ENCODE measurements around the gene PDE4D.

PDE4D gene

GRCh38 chr5:59234236-59234635 is 659.3 kb downstream of the PDE4D start:
- H3K9me3 Mint-ChIP-seq, result no peaks in the 10 kb centered on the region
- no peaks in the 10 kb centered on the region for H3K36me3 Mint-ChIP-seq
- H3K4me1 Mint-ChIP-seq, result peaks cover 13% of the 10 kb centered on the region
- no peak overlapping the region for H3K4me3 Mint-ChIP-seq
- H3K27ac Mint-ChIP-seq, result no peak overlapping the region
- H3K27me3 Mint-ChIP-seq, result peaks cover 8% of the 10 kb centered on the region

- no peak overlapping the region for H3K4me3 Mint-ChIP-seq
- H3K9me3 Mint-ChIP-seq, result no peaks in the 10 kb centered on the region
- no peak overlapping the region for H3K27ac Mint-ChIP-seq
- no peaks in the 10 kb centered on the region for H3K36me3 Mint-ChIP-seq
- no peaks in the 10 kb centered on the region for H3K4me1 Mint-ChIP-seq
- peaks cover 6% of the 10 kb centered on the region for H3K27me3 Mint-ChIP-seq
Observed at GRCh38 chr5:59231221-59231931, 662.1 kb downstream of the PDE4D start.

GRCh38 chr5:59222687-59223511 is 670.6 kb downstream of the PDE4D start:
- H3K27ac Mint-ChIP-seq, result no peak overlapping the region
- no peaks in the 10 kb centered on the region for H3K4me1 Mint-ChIP-seq
- H3K36me3 Mint-ChIP-seq, result no peaks in the 10 kb centered on the region
- H3K27me3 Mint-ChIP-seq, result peaks cover 1% of the 10 kb centered on the region
- H3K4me3 Mint-ChIP-seq, result no peak overlapping the region
- no peaks in the 10 kb centered on the region for H3K9me3 Mint-ChIP-seq

GRCh38 chr5:59221769-59222168 is 671.8 kb downstream of the PDE4D start:
- Mint-ChIP-seq H3K4me3 (no peak overlapping the region), H3K4me1 (no peaks in the 10 kb centered on the region), H3K27ac (no peak overlapping the region), H3K9me3 (no peaks in the 10 kb centered on the region), H3K36me3 (no peaks in the 10 kb centered on the region), H3K27me3 (no peaks in the 10 kb centered on the region)

DNA sequence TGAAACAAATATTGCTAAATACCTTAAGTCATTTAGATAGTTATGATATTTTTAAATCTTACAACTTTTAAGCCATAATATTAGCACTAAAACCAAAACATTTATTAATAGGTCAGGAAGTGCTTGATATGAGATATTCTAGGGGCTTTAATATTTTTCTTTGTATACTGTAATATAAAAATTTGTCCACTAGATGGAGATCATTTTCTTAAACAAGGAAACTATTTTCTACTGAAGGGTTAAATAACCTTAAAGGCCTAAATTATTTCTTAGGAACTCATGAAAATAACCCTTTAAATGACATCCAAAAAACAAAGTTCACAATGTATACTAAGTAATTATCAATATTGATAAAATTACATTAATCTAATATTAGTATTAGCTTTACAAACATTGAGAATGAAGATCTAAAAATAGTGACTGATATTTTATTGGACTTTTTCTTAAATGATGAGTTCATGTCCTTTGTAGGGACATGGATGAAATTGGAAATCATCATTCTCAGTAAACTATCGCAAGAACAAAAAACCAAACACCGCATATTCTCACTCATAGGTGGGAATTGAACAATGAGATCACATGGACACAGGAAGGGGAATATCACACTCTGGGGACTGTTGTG is 675.0 kb downstream of the PDE4D start:
- no peak overlapping the region for H3K4me3 Mint-ChIP-seq
- H3K27me3 Mint-ChIP-seq, result peaks cover 11% of the 10 kb centered on the region
- H3K4me1 Mint-ChIP-seq, result no peaks in the 10 kb centered on the region
- no peaks in the 10 kb centered on the region for H3K9me3 Mint-ChIP-seq
- H3K27ac Mint-ChIP-seq, result no peak overlapping the region
- H3K36me3 Mint-ChIP-seq, result no peaks in the 10 kb centered on the region

GRCh38 chr5:59216841-59217240 is 676.7 kb downstream of the PDE4D start:
- Mint-ChIP-seq H3K27ac (no peak overlapping the region), H3K36me3 (no peaks in the 10 kb centered on the region), H3K27me3 (peaks cover 13% of the 10 kb centered on the region), H3K9me3 (no peaks in the 10 kb centered on the region), H3K4me1 (no peaks in the 10 kb centered on the region), H3K4me3 (no peak overlapping the region)

- no peak overlapping the region for H3K27ac Mint-ChIP-seq
- H3K4me1 Mint-ChIP-seq, result no peaks in the 10 kb centered on the region
- no peaks in the 10 kb centered on the region for H3K9me3 Mint-ChIP-seq
- H3K4me3 Mint-ChIP-seq, result no peak overlapping the region
- no peaks in the 10 kb centered on the region for H3K36me3 Mint-ChIP-seq
- H3K27me3 Mint-ChIP-seq, result peaks cover 13% of the 10 kb centered on the region
Observed at GRCh38 chr5:59212596-59212995, 680.9 kb downstream of the PDE4D start.

GRCh38 chr5:59209758-59210359 is 683.7 kb downstream of the PDE4D start:
- Mint-ChIP-seq H3K27me3 (peaks cover 6% of the 10 kb centered on the region), H3K27ac (no peak overlapping the region), H3K9me3 (no peaks in the 10 kb centered on the region), H3K4me3 (no peak overlapping the region), H3K4me1 (no peaks in the 10 kb centered on the region), H3K36me3 (no peaks in the 10 kb centered on the region)

GRCh38 chr5:59208474-59208873 is 685.1 kb downstream of the PDE4D start:
- Mint-ChIP-seq H3K4me1 (no peaks in the 10 kb centered on the region), H3K27ac (no peak overlapping the region), H3K9me3 (no peaks in the 10 kb centered on the region), H3K27me3 (peaks cover 4% of the 10 kb centered on the region), H3K36me3 (no peaks in the 10 kb centered on the region), H3K4me3 (no peak overlapping the region)

DNA sequence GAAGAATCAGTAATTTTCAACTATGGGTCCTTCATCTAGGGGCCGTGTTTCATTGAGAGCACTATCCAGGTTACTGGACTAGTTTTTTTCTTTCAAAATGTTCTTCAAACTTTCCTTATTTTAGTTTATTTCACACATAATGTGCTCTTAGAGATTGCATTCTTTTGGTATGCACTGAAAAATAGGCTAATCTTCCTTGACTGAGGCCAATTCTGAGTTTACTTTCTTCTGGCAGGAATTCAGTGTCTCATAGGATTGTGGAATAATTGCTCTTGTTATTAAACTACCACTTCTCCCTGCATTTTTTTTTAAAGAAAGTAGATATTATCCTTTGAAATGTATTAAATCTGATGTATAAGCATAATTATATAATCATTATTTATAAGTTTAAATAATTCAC is 686.1 kb downstream of the PDE4D start:
- Mint-ChIP-seq H3K36me3 (no peaks in the 10 kb centered on the region), H3K9me3 (no peaks in the 10 kb centered on the region), H3K4me3 (no peak overlapping the region), H3K27ac (no peak overlapping the region), H3K4me1 (no peaks in the 10 kb centered on the region), H3K27me3 (peaks cover 3% of the 10 kb centered on the region)

DNA sequence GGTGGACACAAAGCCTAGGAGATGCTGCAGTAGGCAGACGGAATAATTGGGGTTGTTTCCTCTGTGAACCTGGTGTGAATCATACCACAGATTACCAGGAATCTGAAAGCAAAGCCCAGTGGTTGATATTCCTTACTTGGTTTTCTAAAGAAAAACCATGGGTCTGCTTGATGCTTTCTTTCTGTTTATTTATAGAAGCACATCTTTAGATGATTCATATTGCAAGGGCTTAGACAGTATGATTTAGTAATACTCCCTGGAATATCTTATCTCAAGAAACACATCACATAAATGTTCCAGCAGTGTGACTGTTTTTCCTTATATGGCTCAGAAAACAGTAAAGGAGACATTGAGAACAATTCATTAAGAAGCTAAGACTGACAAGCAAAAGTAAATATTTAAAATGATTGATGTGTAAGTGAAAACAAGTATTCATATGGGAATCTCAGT is 687.4 kb downstream of the PDE4D start:
- Mint-ChIP-seq H3K4me1 (no peaks in the 10 kb centered on the region), H3K27me3 (peaks cover 3% of the 10 kb centered on the region), H3K36me3 (no peaks in the 10 kb centered on the region), H3K9me3 (no peaks in the 10 kb centered on the region), H3K4me3 (no peak overlapping the region), H3K27ac (no peak overlapping the region)

DNA sequence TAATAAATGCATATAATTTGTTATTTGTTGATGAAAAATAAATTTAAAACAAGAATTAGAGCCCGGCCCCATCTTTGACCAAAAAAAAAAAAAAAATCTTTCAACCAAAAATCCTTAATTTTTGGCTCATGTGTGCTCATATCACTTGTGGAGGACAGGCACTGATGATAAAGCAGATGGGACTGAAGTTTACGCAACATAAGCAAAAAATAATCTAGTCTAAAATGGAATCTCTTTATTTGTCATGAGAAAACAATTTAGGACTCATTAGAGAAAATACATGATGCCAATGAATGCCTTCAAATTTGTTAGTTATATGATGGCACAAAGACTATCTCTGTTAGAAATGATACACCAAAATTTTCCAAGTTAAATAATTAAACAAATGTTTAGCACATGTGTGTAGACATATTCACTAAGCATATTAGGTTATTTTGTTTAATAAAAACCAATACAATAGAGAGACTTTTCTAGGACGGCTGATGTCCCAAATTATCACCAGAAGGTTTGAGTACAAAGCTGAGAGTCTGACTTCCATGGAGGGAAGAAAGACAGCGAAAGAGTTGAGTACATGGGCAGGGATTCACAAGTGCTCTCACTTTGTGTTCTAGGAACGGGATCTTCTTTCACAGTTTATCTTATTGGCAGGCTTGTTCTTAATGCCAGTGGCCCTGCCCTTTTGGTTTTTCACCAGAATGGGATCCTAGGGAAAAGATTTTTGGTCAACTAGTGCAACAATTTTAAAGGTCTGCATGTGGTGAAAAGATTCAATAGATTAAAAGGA is 689.2 kb downstream of the PDE4D start:
- Mint-ChIP-seq H3K36me3 (no peaks in the 10 kb centered on the region), H3K27me3 (peaks cover 3% of the 10 kb centered on the region), H3K4me3 (no peak overlapping the region)

GRCh38 chr5:59199868-59200267 is 693.7 kb downstream of the PDE4D start:
- H3K27me3 Mint-ChIP-seq, result no peaks in the 10 kb centered on the region
- no peak overlapping the region for H3K4me3 Mint-ChIP-seq
- H3K9me3 Mint-ChIP-seq, result no peaks in the 10 kb centered on the region
- no peaks in the 10 kb centered on the region for H3K36me3 Mint-ChIP-seq
- H3K4me1 Mint-ChIP-seq, result no peaks in the 10 kb centered on the region
- no peak overlapping the region for H3K27ac Mint-ChIP-seq

More for the DNA sequence above, 689.2 kb downstream of the PDE4D start:
- H3K9me3 Mint-ChIP-seq, result no peaks in the 10 kb centered on the region
- H3K4me1 Mint-ChIP-seq, result no peaks in the 10 kb centered on the region
- no peak overlapping the region for H3K27ac Mint-ChIP-seq

DNA sequence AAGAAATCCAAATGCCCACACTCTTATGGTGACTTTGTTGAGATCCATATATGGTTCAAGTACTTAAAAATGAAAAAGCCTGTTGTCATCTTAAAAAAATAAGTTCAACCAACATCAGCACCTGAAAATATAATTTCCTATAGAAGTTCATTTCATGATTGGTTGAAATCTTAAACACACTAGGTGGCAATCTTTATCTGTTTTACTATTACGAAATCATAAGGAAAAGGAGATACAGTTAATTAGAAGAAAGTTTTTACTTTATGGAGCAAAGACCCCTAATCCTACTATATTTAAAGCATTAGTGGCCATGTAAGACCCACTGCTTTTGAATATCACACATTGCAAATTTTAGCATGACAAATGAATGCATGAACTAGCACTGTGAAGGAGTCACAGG is 694.7 kb downstream of the PDE4D start:
- Mint-ChIP-seq H3K4me1 (no peaks in the 10 kb centered on the region), H3K27me3 (no peaks in the 10 kb centered on the region), H3K27ac (no peak overlapping the region), H3K9me3 (no peaks in the 10 kb centered on the region), H3K36me3 (no peaks in the 10 kb centered on the region), H3K4me3 (no peak overlapping the region)

DNA sequence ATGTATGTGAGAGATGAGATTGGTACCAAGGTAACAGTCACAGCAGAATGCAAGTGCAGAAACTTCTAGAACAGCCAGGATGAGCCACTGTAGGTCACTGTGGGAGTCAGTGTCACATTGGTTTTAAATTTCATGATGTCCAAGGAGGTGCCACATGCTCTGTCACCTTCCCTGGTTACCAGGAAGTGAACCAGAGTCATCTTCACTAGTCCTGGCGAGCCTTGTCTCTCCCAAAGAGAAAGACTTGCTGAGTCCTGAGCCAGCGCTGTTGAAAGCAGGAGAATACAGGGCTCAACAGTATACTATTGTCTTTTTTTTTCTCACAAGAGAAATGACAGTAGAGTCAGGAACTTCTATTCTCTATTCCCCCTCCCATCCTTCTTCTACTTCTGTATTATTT is 695.2 kb downstream of the PDE4D start:
- Mint-ChIP-seq H3K27ac (no peak overlapping the region), H3K27me3 (no peaks in the 10 kb centered on the region)

More for the DNA sequence above, 695.2 kb downstream of the PDE4D start:
- H3K36me3 Mint-ChIP-seq, result no peaks in the 10 kb centered on the region
- H3K9me3 Mint-ChIP-seq, result no peaks in the 10 kb centered on the region
- no peaks in the 10 kb centered on the region for H3K4me1 Mint-ChIP-seq
- H3K4me3 Mint-ChIP-seq, result no peak overlapping the region

All from activated naive CD4-positive, alpha-beta T cell treated with anti-CD3 and anti-CD28 coated beads, Interleukin-2, amount 50 U/mL, for 24 hours (primary cell).